ENCODE measurements around the gene ALG14.

The ALG14 gene

DNA sequence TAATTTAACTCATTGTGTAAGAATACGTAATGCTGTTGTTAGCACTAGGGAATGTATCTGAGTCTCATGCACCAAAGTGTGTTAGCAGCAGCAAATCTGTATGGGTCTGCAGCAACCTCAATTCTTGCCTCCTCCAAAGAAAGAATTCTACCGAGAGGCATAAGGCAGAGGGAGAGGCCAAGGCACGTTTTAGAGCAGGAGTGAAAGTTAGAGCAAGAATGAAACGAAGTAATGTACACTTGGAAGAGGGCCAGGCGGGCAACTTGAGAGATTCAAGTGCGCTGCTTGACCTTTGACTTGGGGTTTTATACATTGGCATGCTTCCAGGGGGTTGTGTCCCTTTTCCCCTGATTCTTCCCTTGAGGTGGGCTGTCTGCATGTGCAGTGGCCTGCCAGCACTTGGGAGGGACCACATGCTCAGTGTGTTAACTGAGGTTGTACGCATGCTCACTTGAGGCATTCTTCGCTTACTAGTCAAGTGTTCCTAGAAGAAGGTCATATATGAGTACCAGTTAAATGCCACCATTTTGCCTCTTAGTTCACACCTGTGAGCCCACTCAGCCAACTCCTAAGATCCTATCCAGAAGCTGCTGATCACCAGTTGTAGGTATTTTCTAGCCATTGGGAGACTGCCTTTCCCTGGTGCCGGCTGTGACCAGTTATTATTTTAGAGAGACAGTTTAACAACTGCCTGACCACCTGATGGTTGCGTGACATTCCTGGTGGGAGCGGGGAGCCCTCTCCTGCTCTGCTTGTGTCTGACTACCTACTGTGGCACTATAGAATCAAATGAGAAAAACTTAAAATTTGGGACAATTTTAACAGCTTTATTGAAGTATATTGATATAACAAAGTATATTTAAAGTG is 143.2 kb downstream of the ALG14 start:
- DNase-seq (ENCODE audit: low read depth in 2 of 2): no peak

DNA sequence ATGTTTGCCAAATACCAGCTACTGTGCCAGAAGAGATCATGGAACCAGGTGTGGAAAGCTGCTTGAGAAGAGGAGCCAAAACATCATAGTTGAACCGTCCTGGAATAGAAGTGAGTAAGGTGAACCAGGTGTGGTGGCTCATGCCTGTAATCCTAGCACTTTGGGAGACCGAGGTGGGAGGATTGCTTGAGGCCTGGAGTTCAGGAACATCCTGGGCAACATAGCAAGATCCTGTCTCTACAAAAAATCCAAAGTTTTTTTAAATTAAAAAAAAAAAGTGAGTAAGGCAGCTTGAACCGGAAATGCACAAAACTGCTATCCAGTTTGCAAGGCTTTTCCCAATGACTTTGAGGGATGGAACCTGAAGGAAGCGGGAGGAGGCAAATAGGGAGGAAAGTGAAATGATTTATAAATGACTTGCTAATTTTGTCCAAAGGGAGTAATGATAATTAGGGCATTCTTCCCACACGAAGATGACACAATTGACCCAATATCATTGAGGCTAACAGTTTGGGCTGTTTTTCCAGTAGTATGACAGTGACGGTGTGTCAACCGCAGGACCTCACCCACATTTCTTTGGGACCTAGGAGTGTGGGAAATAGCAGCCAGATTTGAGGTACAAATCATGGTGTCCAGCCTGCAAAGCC is 144.3 kb downstream of the ALG14 start:
- no peak for DNase-seq (ENCODE audit: low read depth in 2 of 2)

DNA sequence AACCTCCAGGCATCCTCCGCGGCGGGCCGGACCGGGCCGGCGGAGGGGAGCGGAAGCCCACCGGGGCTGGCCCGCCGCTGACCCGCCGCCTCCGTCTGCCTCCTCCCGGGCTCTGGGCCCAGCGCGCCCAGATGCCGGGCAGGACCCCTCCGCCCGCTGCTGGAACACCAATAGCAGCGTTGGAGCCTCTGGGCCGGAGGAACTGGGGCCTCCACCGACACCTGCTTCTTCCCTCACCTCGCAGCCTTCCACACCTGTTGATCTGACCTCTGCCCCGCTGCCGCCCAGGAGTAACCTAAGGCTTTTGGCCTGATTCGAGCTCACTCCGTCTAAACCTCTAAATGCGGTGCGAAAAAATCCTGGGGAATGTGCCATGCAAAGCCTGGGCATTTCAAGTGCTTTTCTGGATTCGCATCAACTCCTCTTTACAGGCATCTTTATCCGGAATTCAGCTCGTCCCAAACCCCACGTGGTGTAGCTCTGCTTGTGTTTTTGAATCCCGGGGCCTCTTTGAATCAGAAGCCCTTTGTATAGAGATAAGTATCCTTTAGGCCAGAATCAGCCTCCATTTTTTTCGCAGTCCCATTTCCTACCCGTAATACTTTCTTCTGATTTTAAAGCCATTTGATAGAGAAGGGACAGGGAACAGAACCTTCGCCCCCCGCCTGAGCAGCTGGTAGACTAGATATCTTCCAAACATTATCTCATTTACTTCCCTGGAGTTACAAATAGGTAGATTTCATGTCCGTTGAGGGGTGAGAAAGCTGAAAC is 145.2 kb downstream of the ALG14 start:
- no peak for DNase-seq (ENCODE audit: low read depth in 2 of 2)

DNA sequence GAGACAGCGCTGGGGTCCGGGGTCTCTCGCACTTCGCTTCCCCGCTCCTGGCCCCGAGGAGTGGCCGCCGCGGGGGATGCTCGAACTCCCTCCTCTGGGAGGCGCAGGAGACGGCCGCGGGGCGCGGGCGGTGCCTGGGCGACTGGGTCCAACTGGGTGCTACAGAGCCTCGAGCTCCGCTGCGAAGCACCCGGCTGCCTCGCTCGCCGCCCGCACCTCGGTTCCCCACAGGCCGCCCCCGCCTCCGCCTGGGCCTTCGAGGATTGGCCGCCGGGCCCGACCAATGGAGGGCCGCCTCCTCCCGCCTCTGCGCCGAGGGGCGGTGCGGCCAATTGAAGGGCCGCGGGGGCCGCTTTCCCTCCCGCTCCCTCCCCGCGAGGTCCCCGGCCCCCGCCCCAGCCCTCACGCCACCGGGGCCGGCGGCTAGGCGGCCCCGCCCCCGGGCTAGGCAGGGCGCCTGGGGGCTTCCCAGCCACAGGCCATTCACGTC is 145.8 kb downstream of the ALG14 start, which contains the start of gene CNN3:
Gene CNN3, minus strand, starts transcription at position 196 of the 490 bp plus-strand sequence. CDS start 216 bp downstream, outside the sequence.
- peak; percentile 77 to 80 for DNase-seq (ENCODE audit: low read depth in 2 of 2)

DNA sequence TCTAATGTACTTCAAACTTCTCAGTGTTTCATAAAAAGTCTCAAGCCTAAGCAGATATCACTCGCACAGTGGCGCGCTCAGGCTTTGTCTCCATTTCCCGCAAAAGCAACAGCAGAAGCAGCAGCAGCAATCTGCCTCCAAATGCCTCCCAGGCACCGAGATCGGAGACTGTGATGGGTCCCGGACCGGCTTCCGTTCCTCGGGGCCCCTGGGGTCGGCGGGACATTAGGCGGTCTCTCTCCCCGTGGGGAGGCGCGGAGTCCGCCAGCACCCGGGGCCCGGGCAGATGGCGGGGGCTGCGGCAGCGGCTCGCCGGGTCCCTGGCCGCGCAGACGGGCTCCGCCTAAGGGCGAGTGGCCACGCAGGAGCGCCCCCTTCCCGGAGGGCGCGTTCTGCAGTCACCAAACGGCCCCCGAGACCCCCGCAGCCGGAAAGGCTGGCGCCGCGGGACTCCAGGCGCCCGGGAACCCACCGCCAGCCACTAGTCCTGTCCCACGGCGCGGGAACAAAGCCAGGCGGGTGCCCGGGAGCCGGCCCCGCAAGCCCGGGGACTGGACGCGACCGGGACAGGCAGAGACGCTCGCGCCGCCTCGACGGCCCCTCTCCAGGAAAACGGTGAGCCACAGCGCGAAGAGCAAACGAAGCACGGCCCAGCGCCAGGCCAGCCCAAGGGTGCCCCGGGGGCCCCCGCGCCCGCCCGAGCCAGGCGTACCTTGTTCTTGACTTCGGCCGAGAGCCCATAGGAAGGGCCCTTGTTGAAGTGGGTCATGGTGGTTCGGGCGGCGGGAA is 146.4 kb downstream of the ALG14 start:
- DNase-seq (ENCODE audit: low read depth in 2 of 2): no peak

DNA sequence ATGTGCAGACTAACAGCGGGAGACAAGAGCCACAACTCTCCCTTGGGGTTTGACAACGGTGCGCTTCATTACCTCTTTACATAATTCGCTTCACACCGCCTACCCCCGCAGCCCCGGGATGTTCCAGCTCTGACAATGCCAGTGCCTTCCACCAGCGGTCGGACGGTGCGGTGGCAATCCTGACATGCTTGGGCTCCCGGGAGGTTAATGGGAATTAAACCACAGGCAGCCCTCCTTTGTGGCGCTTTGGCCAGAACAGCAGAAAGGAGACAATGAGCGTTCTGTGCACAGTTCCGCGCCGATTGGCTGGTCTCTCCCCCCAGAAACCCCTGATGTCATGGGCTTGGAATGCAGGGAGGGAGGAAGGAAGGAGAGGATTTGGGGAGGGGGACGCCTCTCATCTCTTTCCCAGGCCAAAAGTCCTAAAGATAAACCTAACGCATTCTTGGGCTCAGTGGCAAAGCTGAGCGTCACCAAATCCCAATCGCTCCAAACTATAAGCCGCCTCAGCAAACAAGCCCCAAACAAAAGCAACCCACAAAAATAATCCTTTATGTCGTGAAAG is 147.1 kb downstream of the ALG14 start:
- DNase-seq (ENCODE audit: low read depth in 2 of 2): peak; percentile 86 to 87

DNA sequence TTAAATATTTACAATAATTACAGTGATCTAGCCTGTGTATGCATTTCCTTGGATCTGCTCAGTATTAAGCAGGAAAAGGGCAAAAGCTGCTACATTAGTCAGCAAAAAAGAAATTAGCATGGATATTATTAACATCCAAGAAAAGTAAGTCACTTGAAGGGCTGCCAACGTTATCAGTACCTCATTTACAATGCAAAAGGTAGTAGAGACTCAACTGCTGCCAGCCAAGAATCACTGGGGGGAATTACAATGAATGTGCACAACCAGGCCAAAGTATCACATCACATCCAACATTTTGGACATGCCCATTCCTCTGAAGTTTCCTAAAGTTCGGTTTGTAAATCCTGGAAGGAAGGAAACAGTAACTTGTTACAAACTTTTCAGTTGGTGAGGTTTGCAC is 147.7 kb downstream of the ALG14 start:
- no peak for DNase-seq (ENCODE audit: low read depth in 2 of 2)
